ENCODE measurements around the gene ARSG. TPM values are rescaled to one million over a fixed set of nuclear protein-coding genes. Genes with fewer than 3 reads are reported as not detected.

The ARSG gene
- total and polyA plus RNA-seq, 10 of the 15 experiments (the other 5 are each of a cell fraction or from before 2014, with no cell fraction given) = 2.9 to 13.5 (median 7.6) TPM

- peak overlapping the region; percentile 81 for H3K4me2 ChIP-seq (ENCODE audit: control insufficient read depth, insufficient read depth)
- H3K4me1 ChIP-seq (ENCODE audit: control insufficient read depth, insufficient read depth, low read length) = peaks cover 10% of the 10 kb centered on the region
Measured at GRCh38 chr17:68246271-68247028, 44.8 kb upstream of the ARSG start.

More at GRCh38 chr17:68246271-68247028, 44.8 kb upstream of the ARSG start:
- FAIRE-seq = no peak
- intact Hi-C loops (cut with micrococcal nuclease; ENCODE audit: unreplicated experiment) (loop anchor here (1.0 to 5.0 kb wide), 4 partner anchors 8 to 64 kb away; partner anchors contain the start of genes ARSG and SLC16A6), in situ Hi-C loops (cut with MboI) (no loop called here)
- peak overlapping the region; percentile 91 for H3K27ac ChIP-seq (ENCODE audit: control insufficient read depth, insufficient read depth)
- H2AFZ ChIP-seq (ENCODE audit: control insufficient read depth, low read depth, low read length) = no peak overlapping the region
- ChIA-PET CTCF (interaction anchor here (0.6 to 3.9 kb wide), 5 partner anchors 9 to 214 kb away, joined by 3 to 32 read pairs (median 3); no protein-coding TSS in a partner anchor), RAD21 (ENCODE audit: unreplicated experiment) (interaction anchor here (1.0 to 4.2 kb wide), 7 partner anchors 8 to 215 kb away, joined by 3 to 46 read pairs (median 18); partner anchors contain the start of gene WIPI1), POLR2A (interaction anchor here (1.1 to 5.6 kb wide), 9 partner anchors 9 to 252 kb away, joined by 3 to 66 read pairs (median 27); partner anchors contain the start of genes SLC16A6 and WIPI1), SMC1A (ENCODE audit: uncharacterized antibody, unreplicated experiment) (interaction anchor here (1.1 to 4.9 kb wide), 4 partner anchors 8 to 212 kb away, joined by 3 to 59 read pairs (median 14); partner anchors contain the start of gene WIPI1)
- H3K79me2 ChIP-seq (ENCODE audit: control insufficient read depth, insufficient read depth, low read length) = peaks cover 16% of the 10 kb centered on the region
- no peak for ATAC-seq
- H3K27me3 ChIP-seq (replicated peaks in 1 of 2; ENCODE audit: control insufficient read depth in 2 of 2, insufficient read depth in 2 of 2, low read length in 1 of 2) = no peaks in the 10 kb centered on the region
- no peak for TF ChIP-seq SMAD1 (IDR thresholded peaks at IDR 0.05; ENCODE audit: low read depth, partially characterized antibody)
- TF ChIP-seq CUX1 (IDR thresholded peaks at IDR 0.05; ENCODE audit: insufficient replicate concordance, low read depth, low read length) = no peak
- TF ChIP-seq WRNIP1 (IDR thresholded peaks at IDR 0.05; ENCODE audit: borderline replicate concordance, low read depth, low read length) = no peak
- no peak for TF ChIP-seq CREB1 (IDR thresholded peaks at IDR 0.05; ENCODE audit: low read depth)
- TF ChIP-seq EED (IDR thresholded peaks at IDR 0.05; ENCODE audit: low read depth) = no peak
- TF ChIP-seq YY1 (IDR thresholded peaks at IDR 0.05; ENCODE audit: low read depth, low read length) = no peak
- TF ChIP-seq MTA3 (IDR thresholded peaks at IDR 0.05; ENCODE audit: borderline replicate concordance, low read length) = no peak
- no peak for TF ChIP-seq BCL11A (IDR thresholded peaks at IDR 0.05; ENCODE audit: low read depth, low read length)
- DNase-seq (ENCODE audit: low read depth, low spot score) = no peak
- TSS peak; percentile 91 for BruUV-seq (replicated peaks)
- no peaks in the 10 kb centered on the region for H3K9me3 ChIP-seq (replicated peaks; ENCODE audit: control insufficient read depth, insufficient read depth, low read length)
- no peaks in the 10 kb centered on the region for H4K20me1 ChIP-seq (ENCODE audit: control insufficient read depth, insufficient read depth)
- H3K9ac ChIP-seq (ENCODE audit: control insufficient read depth, insufficient read depth, low read length) = peak overlapping the region; percentile 83
- H3K4me3 ChIP-seq = peak overlapping the region; percentile 76
- WGBS (ENCODE audit: insufficient coverage, insufficient replicate concordance, low lambda C conversion rate, missing lambda C conversion rate) = 96% methylated on average over 24 of the region's 24 CpGs
- H3K36me3 ChIP-seq (ENCODE audit: control insufficient read depth in 2 of 2, insufficient read depth in 2 of 2, low read length in 1 of 2) = 0 out of 4 replicates have a peak, but pooled peaks cover 0 to 4% of the 10 kb centered on the region in 2 experiments
